Caco-2 (cell line): ENCODE data around the gene TMEM115. TPM values are rescaled to one million over a fixed set of nuclear protein-coding genes. Genes with fewer than 3 reads are reported as not detected.

ENCODE experiments used
- BruUV-seq: library from RNA; stranded (reverse); fragments of 400-500 nt; replicated peaks from 2 replicates; lab custom pipeline; 2021; lab: Mats Ljungman, UMichigan
- CTCF ChIA-PET: fragments of 300-600 bp; sonication (Branson Sonifier 250); formaldehyde crosslinking; loops from one replicate; lab custom pipeline; 2022; ENCODE audit warnings: antibody characterized with exemption; lab: Charles Lee
- POLR2A ChIA-PET: fragments of 300-600 bp; sonication (Branson Sonifier 250); formaldehyde crosslinking; loops from one replicate; lab custom pipeline; 2022; ENCODE audit warnings: antibody characterized with exemption; lab: Charles Lee
- DNase-seq, 2 experiments: peaks; one replicate each; pipeline versions ENCODE4 v3.0.0 to v3.0.0-alpha.2; 2020 to 2022
- H3K27me3 ChIP-seq: replicated peaks from 2 replicates; pipeline ENCODE4 v1.6.0; 2011; ENCODE audit warnings: low read length; ENCODE audit not compliant: control insufficient read depth, insufficient read depth
- H3K36me3 ChIP-seq: 2 replicates; pipeline ENCODE4 v1.5.1; 2011; ENCODE audit warnings: low read length; ENCODE audit not compliant: control insufficient read depth, insufficient read depth
- H3K4me1 ChIP-seq: fragments of 250-450 bp; sonication (Bioruptor Pico); 2 replicates; pipeline ENCODE4 v1.5.1; 2020; ENCODE audit warnings: mild to moderate bottlenecking
- H3K4me3 ChIP-seq: 2 replicates; pipeline ENCODE4 v1.5.1; 2011; ENCODE audit warnings: low read depth, mild to moderate bottlenecking, control low read depth, low read length
- H3K9me3 ChIP-seq: fragments of 250-450 bp; sonication (Bioruptor Pico); 2 replicates; pipeline ENCODE4 v1.5.1; 2020; ENCODE audit warnings: mild to moderate bottlenecking, moderate library complexity
- H3K27ac Mint-ChIP-seq: one replicate; pipeline ENCODE4 v1.8.0; 2022; ENCODE audit warnings: mixed read lengths; ENCODE audit not compliant: unreplicated experiment
- H3K27me3 Mint-ChIP-seq: one replicate; pipeline ENCODE4 v1.8.0; 2022; ENCODE audit warnings: mixed read lengths; ENCODE audit not compliant: insufficient read depth, unreplicated experiment
- H3K36me3 Mint-ChIP-seq: one replicate; pipeline ENCODE4 v1.8.0; 2022; ENCODE audit warnings: mild to moderate bottlenecking, mixed read lengths; ENCODE audit not compliant: insufficient read depth, unreplicated experiment
- H3K4me1 Mint-ChIP-seq: one replicate; pipeline ENCODE4 v1.8.0; 2022; ENCODE audit warnings: low read depth, mixed read lengths; ENCODE audit not compliant: unreplicated experiment
- H3K4me3 Mint-ChIP-seq: one replicate; pipeline ENCODE4 v1.8.0; 2022; ENCODE audit warnings: mild to moderate bottlenecking, moderate library complexity, mixed read lengths; ENCODE audit not compliant: unreplicated experiment
- H3K9me3 Mint-ChIP-seq: one replicate; pipeline ENCODE4 v1.8.0; 2022; ENCODE audit warnings: mixed read lengths; ENCODE audit not compliant: unreplicated experiment
- CTCF ChIP-seq, 2 experiments: fragments of 200-600 bp in 1 of 2; IDR thresholded peaks; 1 replicate in 1 of 2; 2 replicates in 1 of 2; pipeline versions ENCODE4 v1.5.1 to v1.8.0; 2011 to 2022; ENCODE audit warnings: antibody characterized with exemption in 1 of 2, control low read depth in 1 of 2, inconsistent platforms in 1 of 2, low read depth in 1 of 2, low read length in 1 of 2, mild to moderate bottlenecking in 1 of 2, moderate library complexity in 1 of 2; ENCODE audit not compliant: insufficient read depth in 1 of 2, severe bottlenecking in 1 of 2, unreplicated experiment in 1 of 2
- intact Hi-C: fragments of 100-400 bp; cut with micrococcal nuclease; formaldehyde crosslinking; loops from one replicate; pipeline ENCODE4 v1.10.0; 2022; ENCODE audit not compliant: unreplicated experiment
- total RNA-seq: library from RNA; stranded (reverse); gene quantifications from 2 replicates; pipeline ENCODE4 v1.2.3, GENCODE V29; 2022

TMEM115 gene
- total RNA-seq, 1 experiment from 2014 or later, result 23.9 TPM

- Histone ChIP-seq H3K4me3 (no peak overlapping the region), H3K36me3 (no peaks in the 10 kb centered on the region), H3K27me3 (no peaks in the 10 kb centered on the region), H3K4me1 (no peaks in the 10 kb centered on the region), H3K9me3 (no peaks in the 10 kb centered on the region)
- Mint-ChIP-seq H3K4me3 (no peak overlapping the region), H3K36me3 (no peaks in the 10 kb centered on the region), H3K9me3 (no peaks in the 10 kb centered on the region), H3K27ac (no peak overlapping the region), H3K27me3 (peaks cover 11% of the 10 kb centered on the region), H3K4me1 (no peaks in the 10 kb centered on the region)
- no TSS peak for BruUV-seq
- CTCF ChIA-PET, result interaction anchor here (1.3 kb wide), 1 partner anchor 10 kb away, joined by 4 read pairs; no protein-coding TSS in a partner anchor
- POLR2A ChIA-PET, result no interaction called here
- TF ChIP-seq CTCF (IDR thresholded peaks at IDR 0.05; ENCODE audit: insufficient read depth in 1 of 2, low read depth in 1 of 2, low read length in 1 of 2, severe bottlenecking in 1 of 2, unreplicated experiment in 1 of 2), result no peak
- no peak for DNase-seq
- intact Hi-C loops, result no loop called here
Observed at GRCh38 chr3:50380405-50381085, 21.2 kb upstream of the TMEM115 start.

- Histone ChIP-seq H3K4me1 (no peaks in the 10 kb centered on the region), H3K36me3 (no peaks in the 10 kb centered on the region), H3K9me3 (no peaks in the 10 kb centered on the region), H3K27me3 (no peaks in the 10 kb centered on the region), H3K4me3 (no peak overlapping the region)
- ChIA-PET POLR2A (no interaction called here), CTCF (no interaction called here)
- Mint-ChIP-seq H3K27me3 (peaks cover 8% of the 10 kb centered on the region), H3K36me3 (no peaks in the 10 kb centered on the region), H3K27ac (no peak overlapping the region), H3K9me3 (no peaks in the 10 kb centered on the region), H3K4me3 (no peak overlapping the region), H3K4me1 (no peaks in the 10 kb centered on the region)
- no peak for TF ChIP-seq CTCF (IDR thresholded peaks at IDR 0.05; ENCODE audit: insufficient read depth in 1 of 2, low read depth in 1 of 2, low read length in 1 of 2, severe bottlenecking in 1 of 2, unreplicated experiment in 1 of 2)
- no peak for DNase-seq
- no TSS peak for BruUV-seq
- intact Hi-C loops, result no loop called here
Observed at GRCh38 chr3:50378757-50379156, 19.4 kb upstream of the TMEM115 start.

GRCh38 chr3:50378024-50378423 is 18.7 kb upstream of the TMEM115 start:
- no peak overlapping the region for H3K27ac Mint-ChIP-seq
- intact Hi-C loops, result no loop called here

More at GRCh38 chr3:50378024-50378423, 18.7 kb upstream of the TMEM115 start:
- Mint-ChIP-seq H3K4me1 (no peaks in the 10 kb centered on the region), H3K27me3 (peaks cover 13% of the 10 kb centered on the region), H3K36me3 (no peaks in the 10 kb centered on the region), H3K9me3 (no peaks in the 10 kb centered on the region), H3K4me3 (no peak overlapping the region)
- ChIA-PET CTCF (no interaction called here), POLR2A (no interaction called here)
- H3K9me3 ChIP-seq, result no peaks in the 10 kb centered on the region
- TF ChIP-seq CTCF (IDR thresholded peaks at IDR 0.05; ENCODE audit: insufficient read depth in 1 of 2, low read depth in 1 of 2, low read length in 1 of 2, severe bottlenecking in 1 of 2, unreplicated experiment in 1 of 2), result no peak
- no peaks in the 10 kb centered on the region for H3K27me3 ChIP-seq
- H3K4me3 ChIP-seq, result no peak overlapping the region
- H3K4me1 ChIP-seq, result no peaks in the 10 kb centered on the region
- DNase-seq, result no peak
- H3K36me3 ChIP-seq, result no peaks in the 10 kb centered on the region
- BruUV-seq, result no TSS peak
